ENCODE measurements around the gene ACIN1.
"Not testable (repeated sequence)": the region's sequence is repeated elsewhere in the genome, so short reads cannot be mapped to it uniquely, and the experiment has no call there.

ACIN1 gene

GRCh38 chr14:23021434-23021833 is 73.5 kb downstream of the ACIN1 start:
- CTCF ChIA-PET, result interaction anchor here (0.9 to 2.5 kb wide), 7 partner anchors 8 to 36 kb away, joined by 3 to 15 read pairs (median 5); partner anchors contain the start of gene CDH24
- peak overlapping the region; percentile 19 for H3K4me3 Mint-ChIP-seq
- DNase-seq, result no peak

GRCh38 chr14:23020143-23021128 is 74.5 kb downstream of the ACIN1 start:
- no peaks in the 10 kb centered on the region for H3K9me3 Mint-ChIP-seq
- no peak for DNase-seq
- H3K36me3 Mint-ChIP-seq, result peaks cover 25% of the 10 kb centered on the region
- CTCF ChIA-PET, result interaction anchor here (0.5 to 2.5 kb wide), 7 partner anchors 8 to 1182 kb away, joined by 3 to 15 read pairs (median 4); partner anchors contain the start of gene CDH24
- H3K4me3 Mint-ChIP-seq, result peak overlapping the region; percentile 14
- H3K27ac Mint-ChIP-seq, result peak overlapping the region; percentile 55
- no peaks in the 10 kb centered on the region for H3K27me3 Mint-ChIP-seq
- peaks cover 51% of the 10 kb centered on the region for H3K4me1 Mint-ChIP-seq

More at GRCh38 chr14:23021434-23021833, 73.5 kb downstream of the ACIN1 start:
- Mint-ChIP-seq H3K27ac (peak overlapping the region; percentile 76), H3K36me3 (peaks cover 35% of the 10 kb centered on the region), H3K9me3 (no peaks in the 10 kb centered on the region), H3K27me3 (no peaks in the 10 kb centered on the region), H3K4me1 (peaks cover 50% of the 10 kb centered on the region)

- no peak for DNase-seq
- CTCF ChIA-PET, result interaction anchor here (1.3 kb wide), 1 partner anchor 12 kb away, joined by 3 read pairs; no protein-coding TSS in a partner anchor
- H3K27ac Mint-ChIP-seq, result no peak overlapping the region
- no peaks in the 10 kb centered on the region for H3K9me3 Mint-ChIP-seq
- H3K36me3 Mint-ChIP-seq, result peaks cover 9% of the 10 kb centered on the region
- H3K4me3 Mint-ChIP-seq, result no peak overlapping the region
- H3K27me3 Mint-ChIP-seq, result no peaks in the 10 kb centered on the region
- H3K4me1 Mint-ChIP-seq, result peaks cover 34% of the 10 kb centered on the region
These were observed 76.8 kb downstream of the ACIN1 start for GRCh38 chr14:23018107-23018506.

- peaks cover 5% of the 10 kb centered on the region for H3K36me3 Mint-ChIP-seq
- no peak overlapping the region for H3K4me3 Mint-ChIP-seq
- CTCF ChIA-PET, result interaction anchor here (1.8 kb wide), 1 partner anchor 23 kb away, joined by 5 read pairs; no protein-coding TSS in a partner anchor
- H3K4me1 Mint-ChIP-seq, result peaks cover 28% of the 10 kb centered on the region
- H3K9me3 Mint-ChIP-seq, result no peaks in the 10 kb centered on the region
- H3K27me3 Mint-ChIP-seq, result no peaks in the 10 kb centered on the region
- H3K27ac Mint-ChIP-seq, result no peak overlapping the region
- no peak for DNase-seq
These were observed 77.8 kb downstream of the ACIN1 start for GRCh38 chr14:23017091-23017490.

- Mint-ChIP-seq H3K27me3 (no peaks in the 10 kb centered on the region), H3K4me1 (peaks cover 16% of the 10 kb centered on the region), H3K9me3 (no peaks in the 10 kb centered on the region), H3K36me3 (no peaks in the 10 kb centered on the region), H3K27ac (peak overlapping the region; percentile 0), H3K4me3 (peak overlapping the region; percentile 3)
- no peak for DNase-seq
- CTCF ChIA-PET, result interaction anchor here (1.0 to 5.1 kb wide), 4 partner anchors 9 to 29 kb away, joined by 3 to 19 read pairs (median 5); no protein-coding TSS in a partner anchor
These were observed 79.3 kb downstream of the ACIN1 start for GRCh38 chr14:23015618-23016017.

GRCh38 chr14:23013749-23014054 is 81.2 kb downstream of the ACIN1 start:
- H3K4me3 Mint-ChIP-seq, H3K27ac Mint-ChIP-seq, DNase-seq, H3K36me3 Mint-ChIP-seq, H3K27me3 Mint-ChIP-seq, H3K9me3 Mint-ChIP-seq: not testable (repeated sequence)
- CTCF ChIA-PET, result interaction anchor here (0.9 to 5.1 kb wide), 5 partner anchors 12 to 83 kb away, joined by 3 to 19 read pairs (median 3); no protein-coding TSS in a partner anchor
- peaks cover 27% of the 10 kb centered on the region for H3K4me1 Mint-ChIP-seq

GRCh38 chr14:23013054-23013748 is 81.7 kb downstream of the ACIN1 start:
- Mint-ChIP-seq H3K9me3 (no peaks in the 10 kb centered on the region), H3K4me1 (peaks cover 32% of the 10 kb centered on the region), H3K27ac (no peak overlapping the region), H3K36me3 (no peaks in the 10 kb centered on the region), H3K4me3 (no peak overlapping the region), H3K27me3 (no peaks in the 10 kb centered on the region)
- CTCF ChIA-PET, result interaction anchor here (0.9 to 5.1 kb wide), 6 partner anchors 8 to 83 kb away, joined by 3 to 19 read pairs (median 4); no protein-coding TSS in a partner anchor
- no peak for DNase-seq

- H3K9me3 Mint-ChIP-seq, result no peaks in the 10 kb centered on the region
- no peaks in the 10 kb centered on the region for H3K36me3 Mint-ChIP-seq
- peak within 1 kb of the TSS; percentile 85 for H3K4me3 Mint-ChIP-seq
- CTCF ChIA-PET, result interaction anchor here (0.6 to 0.9 kb wide), 2 partner anchors 14 to 189 kb away, joined by 3 read pairs; no protein-coding TSS in a partner anchor
- no peaks in the 10 kb centered on the region for H3K27me3 Mint-ChIP-seq
- peaks cover 51% of the 10 kb centered on the region for H3K4me1 Mint-ChIP-seq
- DNase-seq, result peak; percentile 88
- peak within 1 kb of the TSS; percentile 98 for H3K27ac Mint-ChIP-seq
These were observed 84.8 kb downstream of the ACIN1 start, which contains the start of gene C14orf93 for GRCh38 chr14:23009939-23010726. Gene C14orf93 (minus strand): TSS chr14:23010143. CDS start chr14:22999023, 11,120 bp downstream.

GRCh38 chr14:23009483-23009938 is 85.4 kb downstream of the ACIN1 start:
- no peak for DNase-seq
- CTCF ChIA-PET, result interaction anchor here (1.1 kb wide), 1 partner anchor 23 kb away, joined by 3 read pairs; no protein-coding TSS in a partner anchor
- Mint-ChIP-seq H3K27ac (peak overlapping the region; percentile 98), H3K9me3 (no peaks in the 10 kb centered on the region), H3K4me3 (peak overlapping the region; percentile 85), H3K4me1 (peaks cover 53% of the 10 kb centered on the region), H3K36me3 (no peaks in the 10 kb centered on the region), H3K27me3 (no peaks in the 10 kb centered on the region)

- peak overlapping the region; percentile 85 for H3K4me3 Mint-ChIP-seq
- no peak for DNase-seq
- CTCF ChIA-PET, result interaction anchor here (0.8 to 3.3 kb wide), 6 partner anchors 13 to 52 kb away, joined by 3 to 21 read pairs (median 4); partner anchors contain the start of genes AJUBA and CDH24
- H3K4me1 Mint-ChIP-seq, result peaks cover 53% of the 10 kb centered on the region
- H3K27ac Mint-ChIP-seq, result peak overlapping the region; percentile 98
- no peaks in the 10 kb centered on the region for H3K9me3 Mint-ChIP-seq
- H3K27me3 Mint-ChIP-seq, result no peaks in the 10 kb centered on the region
- H3K36me3 Mint-ChIP-seq, result no peaks in the 10 kb centered on the region
These were observed 86.1 kb downstream of the ACIN1 start for GRCh38 chr14:23008831-23009230.
